ENCODE data around the gene CPN2. TPM values are rescaled to one million over a fixed set of nuclear protein-coding genes. Genes with fewer than 3 reads are reported as not detected.

Gene CPN2
- total and polyA plus RNA-seq, 2 of the 13 experiments (the other 11 are each of a cell fraction or from before 2014, with no cell fraction given) = 26.7 to 27.7 TPM

- H2AFZ ChIP-seq (ENCODE audit: low read length) = no peak overlapping the region
- peaks cover 8 to 49% of the 10 kb centered on the region in 2 experiments; a peak in 3 of 5 replicates for H3K27me3 ChIP-seq (ENCODE audit: control insufficient read depth in 1 of 2, insufficient read depth in 2 of 2, low read length in 2 of 2)
- POLR2A ChIA-PET = interaction anchor here (0.7 kb wide), 1 partner anchor 19 kb away, joined by 3 read pairs; no protein-coding TSS in a partner anchor
- CTCF ChIA-PET (ENCODE audit: low intra/inter-chr PET ratio, low total read pairs) = no interaction called here
- FAIRE-seq (no peak), ATAC-seq (no peak), DNase-seq (ENCODE audit: low spot score) (no peak)
- intact Hi-C loops (cut with micrococcal nuclease; ENCODE audit: unreplicated experiment) (no loop called here), in situ Hi-C loops (cut with HindIII; ENCODE audit: extremely low pct_ligation_motif_present, low pct_unique_long_range_greater_than_20kb) (loop anchor here (25.0 kb wide), 1 partner anchor 641 kb away; no protein-coding TSS in a partner anchor)
- H3K4me1 ChIP-seq (ENCODE audit: insufficient read depth, low read length) = peaks cover 14% of the 10 kb centered on the region
- 0% methylated on average over 1 of the region's 1 CpG for WGBS (ENCODE audit: low lambda C conversion rate)
- H3K9ac ChIP-seq (ENCODE audit: insufficient read depth, low read depth, low read length) = no peak overlapping the region
- no peak for TF ChIP-seq SNAPC5 (CRISPR knock-in tag; IDR thresholded peaks at IDR 0.05; ENCODE audit: borderline replicate concordance)
- TF ChIP-seq UBTF (CRISPR knock-in tag; IDR thresholded peaks at IDR 0.05) = no peak
- no peak for TF ChIP-seq ZSCAN21 (CRISPR knock-in tag; IDR thresholded peaks at IDR 0.05; ENCODE audit: borderline replicate concordance)
- no peak for TF ChIP-seq ZNF180 (CRISPR knock-in tag; IDR thresholded peaks at IDR 0.05; ENCODE audit: borderline replicate concordance, low read depth)
- TF ChIP-seq CBFB (CRISPR knock-in tag; IDR thresholded peaks at IDR 0.05) = no peak
- H3K36me3 ChIP-seq (replicated peaks in 1 of 2; ENCODE audit: control insufficient read depth in 1 of 2, insufficient read depth in 2 of 2, low read length in 2 of 2) = no peaks in the 10 kb centered on the region
- H4K20me1 ChIP-seq (ENCODE audit: insufficient read depth, low read length) = no peaks in the 10 kb centered on the region
- no peak overlapping the region for H3K4me2 ChIP-seq (ENCODE audit: low read depth, low read length)
- H3K9me3 ChIP-seq (ENCODE audit: low read length) = no peaks in the 10 kb centered on the region
- no TSS peak for BruUV-seq (replicated peaks)
- no peak overlapping the region for H3K4me3 ChIP-seq (replicated peaks in 1 of 3; ENCODE audit: insufficient read depth in 1 of 3, low read depth in 2 of 3, low read length in 3 of 3)
- no peaks in the 10 kb centered on the region for H3K79me2 ChIP-seq (ENCODE audit: insufficient read depth, low read length)
- no peak overlapping the region for H3K27ac ChIP-seq (ENCODE audit: extremely low read length, insufficient read depth, low read length)
These were observed 47.4 kb downstream of the CPN2 start for GRCh38 chr3:194303749-194304148.

GRCh38 chr3:194301730-194302129 is 49.4 kb downstream of the CPN2 start:
- intact Hi-C loops (cut with micrococcal nuclease; ENCODE audit: unreplicated experiment) (no loop called here), in situ Hi-C loops (cut with HindIII; ENCODE audit: extremely low pct_ligation_motif_present, low pct_unique_long_range_greater_than_20kb) (loop anchor here (25.0 kb wide), 1 partner anchor 639 kb away; no protein-coding TSS in a partner anchor)
- TF ChIP-seq RAD21 (CRISPR knock-in tag; IDR thresholded peaks at IDR 0.05) (no peak), MAFG (CRISPR knock-in tag; IDR thresholded peaks at IDR 0.05) (no peak)
- DNase-seq (ENCODE audit: low spot score) (no peak), ATAC-seq (no peak), FAIRE-seq (no peak)
- Histone ChIP-seq H3K4me2 (ENCODE audit: low read depth, low read length) (no peak overlapping the region), H4K20me1 (ENCODE audit: insufficient read depth, low read length) (no peaks in the 10 kb centered on the region), H3K79me2 (ENCODE audit: insufficient read depth, low read length) (no peaks in the 10 kb centered on the region), H3K27ac (ENCODE audit: extremely low read length, insufficient read depth, low read length) (no peak overlapping the region), H3K9me3 (ENCODE audit: low read length) (no peaks in the 10 kb centered on the region), H3K36me3 (replicated peaks in 1 of 2; ENCODE audit: control insufficient read depth in 1 of 2, insufficient read depth in 2 of 2, low read length in 2 of 2) (no peaks in the 10 kb centered on the region), H3K4me1 (ENCODE audit: insufficient read depth, low read length) (peaks cover 16% of the 10 kb centered on the region), H3K4me3 (replicated peaks in 1 of 3; ENCODE audit: insufficient read depth in 1 of 3, low read depth in 2 of 3, low read length in 3 of 3) (no peak overlapping the region), H2AFZ (ENCODE audit: low read length) (no peak overlapping the region), H3K27me3 (ENCODE audit: control insufficient read depth in 1 of 2, insufficient read depth in 2 of 2, low read length in 2 of 2) (peaks cover 8 to 33% of the 10 kb centered on the region in 2 experiments; a peak in 3 of 5 replicates), H3K9ac (ENCODE audit: insufficient read depth, low read depth, low read length) (no peak overlapping the region)
- ChIA-PET CTCF (ENCODE audit: low intra/inter-chr PET ratio, low total read pairs) (no interaction called here), POLR2A (no interaction called here)
- BruUV-seq (replicated peaks) = no TSS peak
- WGBS (ENCODE audit: low lambda C conversion rate) = 69% methylated on average over 3 of the region's 3 CpGs
